EL (cell line): ENCODE data around the gene ZNF423.

Experiments used
- DNase-seq: peaks from one replicate; pipeline ENCODE4 v3.0.0-alpha.2; 2016

ZNF423 gene

DNA sequence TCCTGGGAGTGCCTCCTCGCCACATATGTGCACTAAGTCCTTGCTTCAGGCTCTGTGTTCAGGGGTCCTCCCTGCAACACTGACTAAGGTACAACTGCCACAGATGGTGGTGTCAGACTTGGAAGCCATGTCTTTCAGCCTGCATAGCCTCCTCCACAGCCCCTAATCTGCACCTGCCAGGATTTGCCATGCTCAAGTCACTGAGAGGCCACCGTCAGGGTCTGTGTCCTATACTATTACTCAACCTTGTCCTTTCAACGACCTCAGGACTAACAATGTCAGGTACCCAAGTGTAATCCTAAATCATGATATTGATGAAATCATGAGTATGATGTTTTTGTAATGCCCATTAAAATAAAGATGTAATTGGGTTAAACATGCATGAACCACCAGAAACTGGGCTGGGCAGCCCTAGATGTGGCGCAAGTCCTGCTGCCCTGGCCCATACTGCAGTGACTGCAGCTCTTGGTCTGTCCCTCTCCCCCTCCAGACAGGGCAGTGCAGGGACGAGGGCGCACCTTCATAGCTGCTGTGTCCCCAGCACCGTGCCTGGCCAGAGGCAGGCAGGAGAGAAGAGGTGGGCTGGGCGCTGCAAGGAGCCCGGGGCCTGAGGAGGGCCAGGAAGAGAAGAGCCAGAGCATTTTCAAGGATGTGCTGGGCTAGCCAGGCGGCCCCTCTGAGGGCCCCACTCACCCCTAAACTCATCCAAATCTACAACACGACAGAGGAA is 198.0 kb downstream of the ZNF423 start:
- DNase-seq, result no peak

DNA sequence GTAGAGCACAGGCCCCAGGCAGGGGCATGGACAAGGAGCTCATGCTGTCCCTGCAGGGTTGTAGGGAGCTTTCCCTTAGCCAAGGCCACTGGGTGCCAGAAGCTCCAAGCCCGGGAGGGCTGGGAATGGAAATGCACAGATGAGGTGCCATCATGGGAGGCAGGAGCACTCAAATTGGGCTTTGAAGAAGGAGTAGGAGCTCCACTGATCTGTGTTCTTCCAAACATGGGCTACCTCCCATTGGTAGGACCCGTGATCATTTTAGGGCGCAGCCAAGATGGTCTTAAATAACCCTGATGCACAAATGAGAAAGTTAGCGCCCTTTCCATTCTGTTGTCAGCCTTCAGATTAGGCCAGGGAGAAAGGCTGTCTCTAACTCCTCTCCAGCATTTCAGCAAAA is 201.5 kb downstream of the ZNF423 start:
- no peak for DNase-seq

DNA sequence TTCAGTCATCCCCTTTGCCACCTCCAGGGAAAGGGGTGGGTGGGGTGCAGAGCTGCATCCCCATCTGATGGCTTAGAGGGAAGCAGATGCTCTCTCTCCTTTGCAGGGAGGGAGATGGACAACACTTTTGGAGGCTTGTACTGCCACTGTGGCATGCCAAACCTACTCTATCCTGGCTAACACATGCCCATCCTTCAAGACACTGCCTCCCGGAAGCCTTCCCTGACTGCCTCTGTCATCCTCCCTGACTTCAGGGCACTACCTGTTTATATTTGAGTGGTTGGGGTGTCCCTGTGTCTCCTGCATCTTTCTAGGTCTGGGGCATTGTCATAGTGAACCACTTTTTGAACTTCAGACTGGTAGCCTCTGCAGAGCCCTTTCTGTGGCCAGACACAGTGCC is 202.3 kb downstream of the ZNF423 start:
- DNase-seq, result no peak

DNA sequence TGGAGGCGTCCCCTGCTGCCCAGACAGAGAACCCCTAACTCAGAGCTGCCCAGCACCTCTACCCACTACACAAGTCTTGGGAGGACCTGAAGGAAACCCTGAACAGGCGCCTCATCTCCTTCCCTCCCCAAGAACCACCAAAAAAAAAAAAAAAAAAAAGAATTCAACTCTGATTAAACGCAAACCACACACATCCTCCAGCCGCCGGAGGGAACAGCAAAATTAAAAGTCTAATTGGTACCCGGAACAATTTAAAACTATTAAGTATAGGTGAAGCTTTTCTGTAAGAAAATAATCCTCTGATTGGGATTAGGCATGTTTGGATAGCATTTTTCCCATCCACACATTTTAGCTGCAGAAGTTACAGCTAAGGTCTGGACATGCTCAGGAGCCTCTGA is 202.7 kb downstream of the ZNF423 start:
- no peak for DNase-seq

DNA sequence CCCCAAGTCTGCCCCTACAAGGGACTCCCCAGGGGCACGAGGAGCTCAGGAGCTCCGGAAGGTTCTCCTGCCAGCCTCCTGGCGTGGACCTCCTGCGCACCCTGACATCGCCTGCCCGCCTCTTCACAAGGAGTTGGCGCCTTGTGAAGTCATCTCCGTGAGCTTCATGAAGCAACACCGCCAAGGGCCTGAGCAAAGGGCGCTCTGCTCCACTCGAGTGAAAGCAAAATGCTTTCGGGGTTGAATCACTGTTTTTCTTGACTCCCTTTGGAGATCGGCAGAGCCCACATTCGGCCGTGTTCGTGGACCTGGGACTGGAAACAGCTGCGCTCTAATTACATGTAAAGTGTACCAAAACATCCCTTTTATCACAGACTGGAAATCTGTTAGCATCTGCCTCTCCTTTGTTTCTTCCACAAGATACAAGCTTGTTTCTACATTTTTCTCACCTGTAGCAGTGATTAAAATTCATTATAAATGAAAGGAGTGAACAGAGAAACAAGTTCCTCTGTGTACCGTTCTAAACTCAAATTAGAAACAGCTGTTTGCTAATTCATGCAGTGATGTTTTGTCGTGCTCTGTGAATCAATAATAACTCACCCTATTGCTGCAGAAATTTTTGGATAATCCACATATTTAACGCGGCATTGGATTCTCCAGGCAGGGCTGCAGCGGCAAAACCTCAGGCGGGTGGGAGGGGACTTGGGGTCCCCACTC is 203.3 kb downstream of the ZNF423 start:
- peak; percentile 65 for DNase-seq

DNA sequence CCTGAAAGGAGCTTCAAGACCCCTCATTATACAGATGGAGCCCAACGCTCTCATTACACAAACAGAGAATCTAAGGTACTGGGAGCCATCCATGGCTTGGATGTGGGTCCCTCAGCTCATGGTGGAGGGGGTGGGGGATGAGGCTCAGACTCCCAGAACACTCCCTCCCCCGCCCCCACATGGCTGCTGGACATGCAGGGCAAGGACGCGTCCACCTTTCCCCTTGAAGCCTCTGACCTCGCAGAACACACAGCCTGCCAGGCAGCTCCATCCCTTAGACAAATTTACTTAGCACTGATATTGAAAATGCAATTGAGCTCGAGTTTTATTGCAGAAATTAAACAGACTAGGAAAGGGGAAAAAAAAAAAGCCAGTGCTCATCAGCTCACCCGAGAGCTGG is 203.9 kb downstream of the ZNF423 start:
- DNase-seq, result no peak

DNA sequence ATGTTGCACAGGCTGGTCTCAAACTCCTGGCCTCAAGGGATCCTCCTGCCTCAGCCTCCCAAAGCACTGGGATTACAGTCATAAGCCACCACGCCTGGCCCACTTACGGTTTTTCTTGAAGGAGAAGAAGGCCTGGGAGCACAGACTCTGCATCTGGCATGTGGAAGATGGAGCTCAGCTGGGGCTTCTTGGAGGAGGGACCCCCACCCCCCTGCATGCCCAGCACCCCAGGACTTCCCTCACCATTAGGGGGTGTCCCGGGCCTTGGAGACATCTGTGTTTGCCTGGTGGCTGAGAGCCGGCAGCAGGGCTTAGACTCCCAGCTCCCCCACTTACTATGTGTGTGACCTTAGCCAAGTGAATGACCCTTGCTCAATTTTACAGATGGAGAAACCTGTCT is 204.7 kb downstream of the ZNF423 start:
- DNase-seq, result no peak

DNA sequence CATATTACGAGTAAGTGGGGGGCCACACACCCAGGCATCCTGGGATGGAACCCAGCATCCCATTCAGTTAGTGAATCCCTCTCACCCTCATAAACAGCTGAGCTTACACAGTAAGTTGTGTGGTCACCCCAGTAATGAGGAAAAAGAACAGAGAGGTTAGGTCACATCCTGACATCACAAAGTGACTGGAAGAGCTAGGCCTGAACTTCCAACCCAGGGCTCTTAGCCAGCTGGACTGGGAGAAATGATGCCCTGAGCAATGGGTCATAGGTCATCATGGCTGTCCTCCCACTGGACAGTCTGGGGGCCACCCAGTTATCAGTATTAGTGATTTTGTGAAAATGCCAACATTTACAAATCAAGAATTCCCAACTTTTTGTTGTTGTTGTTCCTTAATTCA is 205.3 kb downstream of the ZNF423 start:
- DNase-seq, result no peak

DNA sequence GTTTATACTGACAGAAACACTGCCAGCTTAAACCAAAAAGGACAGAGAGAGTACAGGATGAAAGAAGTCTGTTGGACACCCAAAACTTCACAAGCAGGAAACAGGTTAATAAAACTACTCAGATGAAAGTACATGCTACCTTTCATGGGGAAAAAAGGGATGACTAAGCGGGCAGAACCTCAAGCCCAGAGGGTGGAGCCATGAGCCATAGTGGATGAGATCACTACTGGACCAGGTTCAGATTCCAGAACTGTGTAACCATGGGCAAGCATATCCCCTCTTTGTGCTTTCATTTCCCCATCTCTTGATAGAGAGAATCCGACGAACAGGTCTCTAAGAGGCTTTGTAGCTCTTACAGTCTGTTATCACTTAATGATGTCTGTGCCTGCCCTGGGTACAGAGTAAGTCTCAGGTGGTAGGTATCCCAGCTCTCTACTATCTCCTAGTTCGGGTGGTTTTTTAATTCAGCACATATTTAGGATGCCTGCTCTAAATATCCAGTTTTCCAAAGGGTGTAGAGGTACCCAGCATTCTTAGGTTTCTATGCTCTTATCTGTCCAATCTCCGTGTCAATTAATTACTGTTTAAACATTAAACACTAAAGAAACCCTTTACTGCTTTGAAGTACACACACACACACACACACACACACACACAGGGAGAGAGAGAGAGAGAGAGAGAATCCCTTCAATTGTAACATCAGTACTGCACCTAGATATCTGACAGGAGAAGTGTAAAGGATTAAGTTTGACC is 206.7 kb downstream of the ZNF423 start:
- DNase-seq, result peak; percentile 75

DNA sequence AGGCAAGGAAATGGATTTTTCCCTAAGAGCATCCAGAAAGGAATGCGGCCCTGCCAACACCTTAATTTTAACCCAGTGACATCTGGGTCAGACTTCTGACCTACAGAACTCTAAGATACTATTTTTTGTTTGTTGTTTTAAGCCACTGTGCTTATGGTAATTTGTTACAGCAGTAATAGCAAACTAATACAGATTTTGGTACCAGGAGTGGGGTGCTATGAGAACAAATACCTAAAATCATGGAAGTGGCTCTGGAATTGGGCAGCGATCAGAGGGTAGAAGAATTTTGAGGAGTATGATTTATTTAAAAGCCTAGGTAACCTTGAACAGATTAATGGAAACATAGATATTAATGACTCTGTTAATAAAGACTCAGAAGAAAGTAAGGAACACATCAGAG is 208.2 kb downstream of the ZNF423 start:
- no peak for DNase-seq

DNA sequence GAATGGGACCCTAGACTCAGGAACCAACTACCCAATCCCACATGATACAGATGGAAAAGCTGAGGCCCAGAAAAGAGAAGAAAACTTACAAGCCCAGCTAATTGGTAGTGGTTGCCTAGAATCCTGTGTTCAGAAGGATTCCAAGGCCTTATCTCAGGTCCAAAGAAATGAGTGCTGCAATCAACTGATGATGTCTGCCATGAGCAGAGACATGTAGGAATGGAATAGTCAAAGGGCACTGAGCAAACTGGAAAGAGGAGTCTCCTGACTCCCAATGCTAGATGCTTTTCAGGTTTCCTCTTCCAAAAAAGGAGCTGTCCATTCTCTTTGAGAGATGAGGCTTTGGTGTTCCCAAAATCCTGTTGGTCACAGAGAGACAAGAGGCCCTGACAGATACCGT is 210.6 kb downstream of the ZNF423 start:
- DNase-seq, result no peak

DNA sequence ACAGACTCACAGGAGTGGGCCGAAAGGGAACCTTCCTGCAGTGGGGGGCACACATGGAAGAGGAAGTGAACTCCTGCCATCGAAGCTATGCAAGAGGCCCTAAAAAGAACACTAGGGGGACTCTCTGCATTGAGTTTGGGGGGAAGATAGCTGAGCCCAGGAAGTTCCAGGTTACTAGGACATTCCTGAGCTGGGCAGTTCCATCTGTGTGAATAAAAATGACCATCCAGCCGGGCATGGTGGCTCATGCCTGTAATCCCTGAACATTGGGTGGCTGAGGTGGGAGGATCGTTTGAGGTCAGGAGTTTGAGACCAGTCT is 211.8 kb downstream of the ZNF423 start:
- DNase-seq, result peak; percentile 59

DNA sequence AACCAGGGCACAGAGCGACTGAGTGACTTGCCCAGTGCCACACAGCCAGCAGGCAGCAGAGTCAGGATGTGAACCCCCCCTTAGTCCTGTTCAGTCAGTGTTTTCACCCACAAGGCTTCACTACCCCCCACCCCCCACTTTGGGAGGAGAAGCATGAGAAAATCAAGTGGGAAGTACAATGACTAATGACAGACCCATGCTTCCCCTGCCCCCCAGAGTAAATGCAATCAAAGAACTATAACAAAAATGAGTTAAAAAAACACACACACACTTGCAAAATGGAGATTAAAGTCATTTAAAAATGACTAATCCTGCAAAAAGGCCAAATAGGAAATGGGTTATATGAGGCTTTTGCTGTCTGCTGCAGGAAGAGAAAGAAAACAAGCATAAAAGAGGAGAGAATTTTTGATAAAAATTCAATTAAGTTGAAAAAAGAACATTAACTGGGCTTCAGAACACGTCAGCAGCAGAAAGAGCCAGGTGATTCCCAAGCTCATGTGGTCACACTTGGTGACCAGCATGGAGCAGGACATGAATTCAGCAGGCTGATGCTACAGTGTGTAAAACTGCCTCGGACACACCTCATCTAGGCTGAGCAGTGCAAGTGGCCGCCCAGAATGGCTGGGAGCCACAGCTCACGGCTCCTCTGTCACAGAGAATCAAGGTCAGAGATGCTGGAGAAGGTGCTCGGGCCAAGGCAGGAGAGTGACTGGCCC is 212.3 kb downstream of the ZNF423 start:
- peak; percentile 85 for DNase-seq

DNA sequence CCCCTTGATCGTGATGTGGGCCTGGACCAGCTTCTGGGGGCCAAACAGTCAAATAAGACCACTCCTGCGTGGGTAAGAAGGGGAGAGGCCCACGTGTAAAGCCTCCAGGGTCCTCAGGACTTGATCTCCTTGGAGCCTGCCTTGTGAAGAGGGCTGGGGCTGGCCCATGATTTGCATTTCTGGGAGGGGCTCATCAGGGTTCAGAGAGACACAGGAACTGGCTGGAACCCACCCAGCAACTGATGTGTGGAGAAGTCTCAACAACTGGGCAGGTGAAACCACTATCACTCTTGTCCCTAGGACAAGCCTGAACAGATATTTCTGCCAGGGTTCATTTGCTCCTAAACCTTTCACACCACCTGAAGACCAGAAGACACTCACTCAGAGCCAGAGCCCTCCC is 214.7 kb downstream of the ZNF423 start:
- no peak for DNase-seq

DNA sequence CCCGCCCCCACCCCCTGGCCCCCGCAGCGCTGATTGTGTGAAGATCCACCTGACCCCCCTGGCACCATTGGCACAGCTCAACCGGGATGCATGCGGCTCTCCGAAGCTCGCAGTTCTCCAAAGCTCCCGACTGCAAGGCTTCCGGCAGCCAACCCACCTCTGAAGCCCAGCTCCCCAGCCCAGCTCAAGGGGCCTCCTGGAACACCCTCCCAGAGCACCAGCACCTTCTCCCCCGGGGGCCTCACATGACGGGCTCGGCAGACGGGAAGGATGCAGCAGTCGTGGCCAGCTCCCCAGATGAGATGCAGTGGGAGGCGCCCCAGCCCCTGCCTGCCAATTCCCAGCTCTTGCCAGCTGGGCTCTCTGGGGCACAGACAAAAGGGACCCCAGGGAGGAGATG is 215.3 kb downstream of the ZNF423 start:
- DNase-seq, result no peak

DNA sequence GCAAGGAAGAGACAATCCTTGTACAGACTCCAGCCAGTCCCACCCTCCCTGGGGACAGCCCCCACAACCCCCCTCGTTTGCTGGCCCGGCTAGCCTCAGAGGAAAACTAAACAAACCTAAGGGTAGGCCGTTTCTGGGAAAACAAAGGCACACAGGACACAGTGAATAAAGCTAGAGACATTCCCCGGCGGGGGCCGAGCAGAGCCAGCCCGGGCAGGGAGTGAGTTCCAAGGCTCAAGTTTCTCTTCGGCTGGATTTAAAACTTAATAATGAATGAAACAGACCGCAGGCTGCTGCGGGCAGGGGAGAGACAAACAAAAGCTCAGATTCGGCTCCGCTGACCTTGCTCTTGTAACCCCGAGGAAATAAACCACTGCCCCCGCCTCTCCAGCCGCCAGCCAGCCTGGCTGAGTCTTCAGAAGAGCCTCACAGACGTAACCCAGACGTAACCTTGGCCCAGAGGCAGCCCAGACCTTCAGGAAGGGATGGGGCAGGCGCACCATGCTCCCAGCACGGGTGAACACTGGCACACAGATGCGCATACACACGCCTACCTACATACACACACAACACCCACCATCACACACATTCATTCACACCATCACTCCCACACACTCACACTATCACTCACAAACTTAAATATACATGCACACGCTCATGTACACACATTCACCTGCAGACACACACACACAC is 216.0 kb downstream of the ZNF423 start:
- DNase-seq, result no peak

DNA sequence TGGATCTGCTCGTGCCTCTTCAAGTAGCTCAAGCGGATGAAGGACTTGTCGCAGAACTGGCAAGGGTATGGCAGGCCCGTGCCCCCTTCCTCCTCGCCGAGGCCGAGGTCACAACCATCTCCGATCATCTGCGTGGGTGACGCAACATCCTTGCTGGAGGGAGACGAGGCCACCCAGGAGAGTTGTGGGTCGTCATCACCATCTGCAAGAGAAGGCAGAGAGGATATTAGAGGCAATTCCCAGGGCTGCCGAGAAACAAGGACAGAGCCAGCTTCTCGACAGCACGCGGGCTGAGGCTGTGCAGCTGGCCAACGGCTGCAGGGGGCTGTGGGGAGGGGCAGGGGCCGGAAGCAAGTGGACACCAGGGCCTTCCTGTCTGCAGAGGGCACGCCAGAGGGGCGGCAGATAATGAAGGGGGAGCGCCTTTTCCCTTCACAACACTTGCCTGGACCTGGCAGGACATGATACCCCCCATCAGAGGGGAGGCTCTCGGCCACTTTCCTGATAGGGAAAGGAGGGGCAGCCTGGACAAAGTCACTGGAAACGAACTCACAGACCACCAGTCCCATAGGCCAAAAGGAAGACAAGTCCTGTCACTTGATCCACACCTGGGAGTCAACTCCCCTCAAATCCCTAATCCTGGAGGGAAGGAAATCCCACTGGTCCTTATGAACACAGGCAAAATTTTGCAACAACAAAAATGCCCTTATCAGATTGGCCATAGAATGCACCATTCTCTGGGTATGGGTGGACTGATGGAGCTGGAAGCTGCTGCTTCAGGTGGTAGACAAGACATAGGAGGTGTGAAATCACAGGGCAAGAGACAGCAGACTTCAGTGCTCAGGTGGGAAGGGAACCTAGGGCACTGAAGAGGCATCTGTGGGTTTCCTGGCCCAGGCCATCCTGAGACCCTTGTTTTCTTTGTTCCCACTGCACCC is 217.0 kb downstream of the ZNF423 start:
- DNase-seq, result no peak

DNA sequence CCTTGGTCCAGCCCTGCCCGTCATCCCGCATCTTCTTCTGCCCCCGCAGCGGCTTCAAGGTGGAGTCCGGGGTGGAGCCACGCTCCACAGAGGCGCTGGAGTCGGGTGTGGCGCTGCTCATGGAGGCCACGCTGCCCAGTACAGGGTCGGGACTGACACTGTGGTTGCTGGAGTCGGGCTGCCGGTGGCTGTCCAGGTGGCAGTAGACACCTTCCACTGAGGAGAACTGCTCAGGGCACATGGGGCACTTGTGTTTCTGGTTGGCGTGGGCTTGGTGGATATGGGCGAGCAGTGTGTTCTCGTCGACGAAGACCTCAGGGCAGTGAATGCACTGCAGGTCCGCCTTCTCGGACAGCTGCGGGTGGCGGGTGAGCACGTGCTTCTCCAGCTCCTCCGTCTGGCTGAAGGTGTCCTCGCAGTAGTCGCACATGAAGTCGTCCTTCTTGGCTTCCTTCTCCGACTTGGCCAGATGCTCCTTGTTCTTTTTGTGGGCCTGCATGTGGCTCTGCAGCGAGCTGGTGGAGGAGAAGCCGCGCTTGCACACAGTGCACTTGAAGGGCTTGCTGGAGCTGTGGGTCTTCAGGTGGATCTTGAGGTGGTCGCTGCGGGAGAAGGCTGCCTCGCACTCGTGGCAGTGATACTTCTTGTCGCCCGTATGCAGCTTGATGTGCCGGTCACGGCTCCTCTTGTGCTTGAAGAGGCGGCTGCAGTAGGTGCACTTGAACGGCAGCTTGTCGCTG is 217.8 kb downstream of the ZNF423 start:
- no peak for DNase-seq

DNA sequence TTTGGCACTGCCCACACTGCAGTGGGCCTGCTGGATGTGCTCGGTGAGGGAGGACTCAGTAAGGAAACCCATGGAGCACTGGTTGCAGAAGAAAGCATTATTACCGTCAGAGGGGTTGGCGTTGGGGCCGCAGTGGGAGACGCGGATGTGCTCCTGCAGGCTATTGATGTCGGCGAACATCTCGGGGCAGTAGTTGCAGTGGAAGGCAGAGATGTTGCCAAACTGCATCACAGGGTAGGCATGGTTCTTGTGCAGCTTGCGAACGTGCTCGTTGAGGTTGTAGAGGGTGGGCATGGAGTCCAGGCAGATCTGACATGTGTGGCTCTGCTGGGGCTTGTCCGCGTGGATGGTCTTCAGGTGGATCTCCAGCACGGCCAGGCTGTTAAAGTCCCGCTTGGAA is 218.4 kb downstream of the ZNF423 start:
- no peak for DNase-seq

DNA sequence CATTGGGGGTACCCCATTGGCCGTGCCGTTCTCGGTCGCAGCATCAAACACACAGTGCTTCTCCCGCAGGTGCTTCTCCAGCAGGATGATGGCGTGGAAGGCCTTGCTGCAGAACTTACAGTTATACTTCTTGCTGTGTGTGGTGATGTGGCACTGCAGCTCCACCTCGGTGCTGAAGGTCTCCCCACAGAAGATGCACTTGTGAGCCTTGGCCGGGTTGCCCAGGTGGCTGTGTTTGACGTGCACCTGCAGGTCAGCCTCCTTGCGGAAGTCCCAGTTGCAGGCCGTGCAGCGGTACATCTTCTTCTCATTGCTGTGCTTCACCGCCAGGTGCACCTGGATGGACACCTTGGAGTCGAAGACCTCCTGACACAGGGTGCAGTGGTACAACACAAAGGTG is 219.3 kb downstream of the ZNF423 start:
- DNase-seq, result no peak
